GM12878 (cell line): ENCODE data around the gene AGXT. TPM values are rescaled to one million over a fixed set of nuclear protein-coding genes. Genes with fewer than 3 reads are reported as not detected.

Source experiments
- ATAC-seq: fragments of 200-7000 bp; cut with Tn5 transposase; 3 replicates; pipeline ENCODE4 v1.9.1; 2020; ENCODE audit warnings: mild to moderate bottlenecking, moderate library complexity
- BruUV-seq: library from RNA; stranded (reverse); fragments of 400-500 nt; replicated peaks from 2 replicates; lab custom pipeline; 2021; lab: Mats Ljungman, UMichigan
- CTCF ChIA-PET: fragments of 300-600 bp; sonication (Branson Sonifier 250); formaldehyde crosslinking; extraction: SDS; loops from one replicate; lab custom pipeline; 2021; ENCODE audit warnings: inconsistent platforms; lab: Yijun Ruan, JAX
- POLR2A ChIA-PET: fragments of 350-600 bp; formaldehyde crosslinking; extraction: SDS; loops from one replicate; lab custom pipeline; 2021; ENCODE audit warnings: inconsistent platforms; lab: Charles Lee
- RAD21 ChIA-PET: fragments of 300-600 bp; sonication (Branson Sonifier 250); formaldehyde crosslinking; loops from one replicate; lab custom pipeline; 2023; ENCODE audit warnings: antibody characterized with exemption; ENCODE audit not compliant: unreplicated experiment; lab: Charles Lee
- SMC1A ChIA-PET: fragments of 300-600 bp; sonication (Branson Sonifier 250); formaldehyde crosslinking; loops from one replicate; lab custom pipeline; 2023; ENCODE audit not compliant: unreplicated experiment, uncharacterized antibody; lab: Charles Lee
- DNase-seq: peaks from one replicate; pipeline ENCODE4 v3.0.0-alpha.2; 2011; ENCODE audit warnings: low read depth, low spot score
- FAIRE-seq: peaks from 3 replicates; lab custom pipeline; 2011; peaks lifted over from hg19 to GRCh38; lab: Jason Lieb, UNC
- H2AFZ ChIP-seq: 2 replicates; pipeline ENCODE4 v1.6.0; 2011; ENCODE audit warnings: low read depth, low read length, control low read depth; ENCODE audit not compliant: control insufficient read depth
- H3K27ac ChIP-seq: 2 replicates; pipeline ENCODE4 v1.5.1; 2011; ENCODE audit warnings: control low read depth; ENCODE audit not compliant: control insufficient read depth, insufficient read depth
- H3K27me3 ChIP-seq, 2 experiments: replicated peaks in 1 of 2; 2 replicates each; pipeline versions ENCODE4 v1.6.0 to v1.6.1; 2011; ENCODE audit warnings: low read length in 1 of 2; ENCODE audit not compliant: control insufficient read depth in 2 of 2, insufficient read depth in 2 of 2
- H3K36me3 ChIP-seq, 2 experiments: 2 replicates each; pipeline ENCODE4 v1.5.1; 2011; ENCODE audit warnings: low read length in 1 of 2; ENCODE audit not compliant: control insufficient read depth in 2 of 2, insufficient read depth in 2 of 2
- H3K4me1 ChIP-seq: 2 replicates; pipeline ENCODE4 v1.6.1; 2011; ENCODE audit warnings: mild to moderate bottlenecking, low read length, moderate library complexity, mixed read lengths; ENCODE audit not compliant: control insufficient read depth, insufficient read depth
- H3K4me2 ChIP-seq: 2 replicates; pipeline ENCODE4 v1.6.0; 2011; ENCODE audit warnings: control low read depth; ENCODE audit not compliant: control insufficient read depth, insufficient read depth
- H3K4me3 ChIP-seq: fragments of 200-600 bp; sonication (generic); 2 replicates; pipeline ENCODE4 v1.5.1; 2016
- H3K79me2 ChIP-seq: 2 replicates; pipeline ENCODE4 v1.6.0; 2011; ENCODE audit warnings: low read length; ENCODE audit not compliant: control insufficient read depth, insufficient read depth
- H3K9ac ChIP-seq: 2 replicates; pipeline ENCODE4 v1.8.0; 2011; ENCODE audit warnings: low read length, control low read depth, mixed read lengths; ENCODE audit not compliant: control insufficient read depth, insufficient read depth
- H3K9me3 ChIP-seq: replicated peaks from 3 replicates; pipeline ENCODE4 v1.5.1; 2011; ENCODE audit warnings: mild to moderate bottlenecking, low read length; ENCODE audit not compliant: control insufficient read depth, insufficient read depth
- H4K20me1 ChIP-seq: 2 replicates; pipeline ENCODE4 v1.6.0; 2011; ENCODE audit not compliant: control insufficient read depth, insufficient read depth
- ELK1 ChIP-seq: IDR thresholded peaks from 2 replicates; pipeline ENCODE4 v1.6.1; 2012; ENCODE audit warnings: low read depth, low read length, improper control_type of control experiment
- FOS ChIP-seq: IDR thresholded peaks from 3 replicates; pipeline ENCODE4 v1.6.1; 2011; ENCODE audit warnings: borderline replicate concordance; ENCODE audit not compliant: insufficient read length; ENCODE audit errors: extremely low read depth
- FOXM1 ChIP-seq: IDR thresholded peaks from 2 replicates; pipeline ENCODE4 v1.6.1; 2012; ENCODE audit warnings: low read depth, mild to moderate bottlenecking, inconsistent platforms, low read length, moderate library complexity
- MYB ChIP-seq: fragments of 150-350 bp; IDR thresholded peaks from 2 replicates; pipeline ENCODE4 v1.6.1; 2014; ENCODE audit warnings: mild to moderate bottlenecking, low read depth, low read length, borderline replicate concordance
- NFIC ChIP-seq: IDR thresholded peaks from 2 replicates; pipeline ENCODE4 v1.6.1; 2012; ENCODE audit warnings: low read depth, mild to moderate bottlenecking, inconsistent platforms, low read length, moderate library complexity
- PAX8 ChIP-seq: fragments of 450-650 bp; IDR thresholded peaks from 2 replicates; pipeline ENCODE4 v1.6.1; 2017; ENCODE audit warnings: mild to moderate bottlenecking, moderate library complexity
- SPI1 ChIP-seq: IDR thresholded peaks from 2 replicates; pipeline ENCODE4 v1.6.1; 2011; ENCODE audit warnings: low read depth, mild to moderate bottlenecking, low read length, moderate library complexity, borderline replicate concordance; ENCODE audit not compliant: insufficient read depth
- SUPT20H ChIP-seq: IDR thresholded peaks from 2 replicates; pipeline ENCODE4 v1.6.1; 2011; ENCODE audit warnings: low read depth, mild to moderate bottlenecking, low read length, moderate library complexity, borderline replicate concordance; ENCODE audit not compliant: control insufficient read depth
- SUZ12 ChIP-seq: fragments of 200-600 bp; sonication (generic); IDR thresholded peaks from one replicate; pipeline ENCODE4 v1.6.1; 2018; ENCODE audit warnings: antibody characterized with exemption, mild to moderate bottlenecking; ENCODE audit not compliant: unreplicated experiment
- TCF12 ChIP-seq: IDR thresholded peaks from 2 replicates; pipeline ENCODE4 v1.6.1; 2011; ENCODE audit warnings: low read depth, mild to moderate bottlenecking, low read length
- ZNF24 ChIP-seq: fragments of 450-650 bp; IDR thresholded peaks from 2 replicates; pipeline ENCODE4 v1.6.1; 2017; ENCODE audit warnings: antibody characterized with exemption, mild to moderate bottlenecking
- ZSCAN29 ChIP-seq: fragments of 450-650 bp; IDR thresholded peaks from 2 replicates; pipeline ENCODE4 v1.6.1; 2017; ENCODE audit warnings: mild to moderate bottlenecking, moderate library complexity
- ZZZ3 ChIP-seq: IDR thresholded peaks from 2 replicates; pipeline ENCODE4 v1.6.1; 2011; ENCODE audit warnings: low read depth; ENCODE audit not compliant: control insufficient read depth, insufficient read length
- WGBS: methylation state at CpG from one replicate; pipeline ENCODE4 v1.1.6; 2016; ENCODE audit warnings: low lambda C conversion rate; ENCODE audit not compliant: insufficient replicate concordance, insufficient coverage; ENCODE audit errors: missing lambda C conversion rate; 5-methylcytosine and 5-hydroxymethylcytosine counted together
- in situ Hi-C: fragments of 300-500 bp; cut with MboI; formaldehyde crosslinking; loops from 9 replicates; pipeline ENCODE4 v1.14.3; 2018; ENCODE audit warnings: mixed read lengths
- intact Hi-C: fragments of 100-400 bp; cut with micrococcal nuclease; formaldehyde crosslinking; loops from one replicate; pipeline ENCODE4 v1.14.2; 2022; ENCODE audit not compliant: unreplicated experiment
- polyA plus RNA-seq, 11 experiments: library from polyadenylated mRNA; depleted of rRNA in 4 of 11; unstranded in 6 of 11; stranded (reverse) in 5 of 11; fragments of >200 nt; fragmentation: Nextera tagmentation in 4 of 11; fragmentation: Illumina TruSeq in 1 of 11; extraction: Ambion mirVana in 4 of 11; extraction: Trizol in 1 of 11; gene quantifications; 1 replicate in 1 of 11; 2 replicates in 10 of 11; pipeline versions ENCODE4 v1.2.1 to v1.2.3, GENCODE V29; 2011 to 2016; ENCODE audit warnings: inconsistent platforms in 2 of 11, missing spikeins in 2 of 11, low read depth in 1 of 11
- total RNA-seq, 4 experiments: library from RNA; depleted of rRNA in 3 of 4; stranded (reverse); fragments of >200 nt in 3 of 4; fragmentation: Illumina TruSeq in 1 of 4; extraction: Trizol in 1 of 4; gene quantifications; 2 replicates each; pipeline versions ENCODE4 v1.2.1 to v1.2.3, GENCODE V29; 2013 to 2021

AGXT gene
- total and polyA plus RNA-seq, 10 of the 15 experiments (the other 5 are each of a cell fraction or from before 2014, with no cell fraction given): 0.18 TPM; not detected in 9

- RAD21 ChIA-PET: no interaction called here
- POLR2A ChIA-PET: no interaction called here
- CTCF ChIA-PET: interaction anchor here (1.1 kb wide), 1 partner anchor 13 kb away, joined by 4 read pairs; no protein-coding TSS in a partner anchor
- ATAC-seq (no peak), FAIRE-seq (no peak), DNase-seq (no peak)
- in situ Hi-C loops (no loop called here), intact Hi-C loops (no loop called here)
- BruUV-seq: no TSS peak
- 56% methylated on average over 29 of the region's 38 CpGs for WGBS
- no peak overlapping the region for H2AFZ ChIP-seq
- H3K79me2 ChIP-seq: no peaks in the 10 kb centered on the region
- H3K27me3 ChIP-seq: peaks cover 0 to 2% of the 10 kb centered on the region in 2 experiments; a peak in 2 of 4 replicates
- SMC1A ChIA-PET: no interaction called here
- H4K20me1 ChIP-seq: no peaks in the 10 kb centered on the region
- H3K9ac ChIP-seq: no peak overlapping the region
- no peak overlapping the region for H3K27ac ChIP-seq
- no peaks in the 10 kb centered on the region; the same call in 2 of the 3 replicates for H3K9me3 ChIP-seq
- no peak for TF ChIP-seq SUZ12
- TF ChIP-seq PAX8: no peak
- H3K4me3 ChIP-seq: no peak overlapping the region
- no peak overlapping the region for H3K4me2 ChIP-seq
- no peaks in the 10 kb centered on the region for H3K36me3 ChIP-seq
- H3K4me1 ChIP-seq: no peaks in the 10 kb centered on the region
These were observed 58.1 kb downstream of the AGXT start for GRCh38 chr2:240926516-240927389.

- RAD21 ChIA-PET: no interaction called here
- BruUV-seq: no TSS peak
- Histone ChIP-seq H3K4me1 (no peaks in the 10 kb centered on the region), H3K27me3 (peaks cover 0 to 2% of the 10 kb centered on the region in 2 experiments; a peak in 2 of 4 replicates), H4K20me1 (no peaks in the 10 kb centered on the region), H3K36me3 (no peaks in the 10 kb centered on the region), H2AFZ (no peak overlapping the region), H3K9me3 (no peaks in the 10 kb centered on the region; the same call in 2 of the 3 replicates), H3K4me3 (no peak overlapping the region), H3K79me2 (no peaks in the 10 kb centered on the region), H3K4me2 (no peak overlapping the region), H3K9ac (no peak overlapping the region), H3K27ac (no peak overlapping the region)
- in situ Hi-C loops (no loop called here), intact Hi-C loops (no loop called here)
- no peak for FAIRE-seq
- DNase-seq: no peak
- SMC1A ChIA-PET: no interaction called here
- POLR2A ChIA-PET: no interaction called here
- CTCF ChIA-PET: interaction anchor here (1.1 kb wide), 1 partner anchor 13 kb away, joined by 4 read pairs; no protein-coding TSS in a partner anchor
- ATAC-seq: no peak
- 67% methylated on average over 7 of the region's 7 CpGs for WGBS
- TF ChIP-seq NFIC: no peak
- no peak for TF ChIP-seq ZZZ3
- TF ChIP-seq ZSCAN29: no peak
- TF ChIP-seq ZNF24: no peak
- no peak for TF ChIP-seq FOS
- TF ChIP-seq ELK1: no peak
- TF ChIP-seq SPI1: no peak
- no peak for TF ChIP-seq MYB
- no peak for TF ChIP-seq SUPT20H
- no peak for TF ChIP-seq FOXM1
- no peak for TF ChIP-seq TCF12
These were observed 58.8 kb downstream of the AGXT start for GRCh38 chr2:240927390-240927781.
